ENCODE data around the gene VMAC. TPM values are rescaled to one million over a fixed set of nuclear protein-coding genes. Genes with fewer than 3 reads are reported as not detected.

VMAC gene
- total and polyA plus RNA-seq, 9 of the 15 experiments (the other 6 are each of a cell fraction or from before 2014, with no cell fraction given): 0.03 to 3.4 (median 1.1) TPM

GRCh38 chr19:5953030-5953589 lies 48.4 kb downstream of the VMAC start (continued):
- TF ChIP-seq E2F4 (CRISPR knock-in tag; IDR thresholded peaks at IDR 0.05; ENCODE audit: low read depth): no peak
- TF ChIP-seq MNT (conservative IDR thresholded peaks at IDR 0.05): 0 out of 4 replicates have a peak, but pooled peaks of 1 of the 2 experiments have one; percentile 39
- TF ChIP-seq GABPB1 (CRISPR knock-in tag; IDR thresholded peaks at IDR 0.05): peak; percentile 66
- no peak for TF ChIP-seq SIN3A (IDR thresholded peaks at IDR 0.05; ENCODE audit: borderline replicate concordance in 2 of 2, control insufficient read depth in 1 of 2, low read depth in 2 of 2, low read length in 2 of 2)
- TF ChIP-seq POLR2A (conservative IDR thresholded peaks at IDR 0.05): no peak
- no peak for TF ChIP-seq ILF3 (IDR thresholded peaks at IDR 0.05; ENCODE audit: borderline replicate concordance)
- TF ChIP-seq FOS (IDR thresholded peaks at IDR 0.05; ENCODE audit: extremely low read depth, insufficient read length): no peak
- peak; percentile 59; the same call in 1 of the 2 replicates for TF ChIP-seq L3MBTL2 (IDR thresholded peaks at IDR 0.05)
- no peak for TF ChIP-seq POLR2AphosphoS2 (IDR thresholded peaks at IDR 0.05; ENCODE audit: low read length)
- no peak for TF ChIP-seq HOMEZ (CRISPR knock-in tag; IDR thresholded peaks at IDR 0.05)
- no peak for TF ChIP-seq HDAC2 (IDR thresholded peaks at IDR 0.05)
- TF ChIP-seq, protein P1, sequence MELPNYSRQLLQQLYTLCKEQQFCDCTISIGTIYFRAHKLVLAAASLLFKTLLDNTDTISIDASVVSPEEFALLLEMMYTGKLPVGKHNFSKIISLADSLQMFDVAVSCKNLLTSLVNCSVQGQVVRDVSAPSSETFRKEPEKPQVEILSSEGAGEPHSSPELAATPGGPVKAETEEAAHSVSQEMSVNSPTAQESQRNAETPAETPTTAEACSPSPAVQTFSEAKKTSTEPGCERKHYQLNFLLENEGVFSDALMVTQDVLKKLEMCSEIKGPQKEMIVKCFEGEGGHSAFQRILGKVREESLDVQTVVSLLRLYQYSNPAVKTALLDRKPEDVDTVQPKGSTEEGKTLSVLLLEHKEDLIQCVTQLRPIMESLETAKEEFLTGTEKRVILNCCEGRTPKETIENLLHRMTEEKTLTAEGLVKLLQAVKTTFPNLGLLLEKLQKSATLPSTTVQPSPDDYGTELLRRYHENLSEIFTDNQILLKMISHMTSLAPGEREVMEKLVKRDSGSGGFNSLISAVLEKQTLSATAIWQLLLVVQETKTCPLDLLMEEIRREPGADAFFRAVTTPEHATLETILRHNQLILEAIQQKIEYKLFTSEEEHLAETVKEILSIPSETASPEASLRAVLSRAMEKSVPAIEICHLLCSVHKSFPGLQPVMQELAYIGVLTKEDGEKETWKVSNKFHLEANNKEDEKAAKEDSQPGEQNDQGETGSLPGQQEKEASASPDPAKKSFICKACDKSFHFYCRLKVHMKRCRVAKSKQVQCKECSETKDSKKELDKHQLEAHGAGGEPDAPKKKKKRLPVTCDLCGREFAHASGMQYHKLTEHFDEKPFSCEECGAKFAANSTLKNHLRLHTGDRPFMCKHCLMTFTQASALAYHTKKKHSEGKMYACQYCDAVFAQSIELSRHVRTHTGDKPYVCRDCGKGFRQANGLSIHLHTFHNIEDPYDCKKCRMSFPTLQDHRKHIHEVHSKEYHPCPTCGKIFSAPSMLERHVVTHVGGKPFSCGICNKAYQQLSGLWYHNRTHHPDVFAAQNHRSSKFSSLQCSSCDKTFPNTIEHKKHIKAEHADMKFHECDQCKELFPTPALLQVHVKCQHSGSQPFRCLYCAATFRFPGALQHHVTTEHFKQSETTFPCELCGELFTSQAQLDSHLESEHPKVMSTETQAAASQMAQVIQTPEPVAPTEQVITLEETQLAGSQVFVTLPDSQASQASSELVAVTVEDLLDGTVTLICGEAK (IDR thresholded peaks at IDR 0.05): no peak
- TF ChIP-seq, protein P1 (CRISPR knock-in tag; IDR thresholded peaks at IDR 0.05): no peak
- TF ChIP-seq ATF1 (CRISPR knock-in tag; IDR thresholded peaks at IDR 0.05): no peak
- TF ChIP-seq ATF1 (tag; IDR thresholded peaks at IDR 0.05): no peak
- TF ChIP-seq TCFL5 (CRISPR knock-in tag; conservative IDR thresholded peaks at IDR 0.05): no peak
